Fibroblast of skin of left quadriceps (primary cell): ENCODE measurements around the gene UNC5A.

Experiments used
- DNase-seq, 2 experiments: peaks; one replicate each; pipeline ENCODE4 v3.0.0-alpha.2; 2013; ENCODE audit warnings: low read depth in 2 of 2

The UNC5A gene

DNA sequence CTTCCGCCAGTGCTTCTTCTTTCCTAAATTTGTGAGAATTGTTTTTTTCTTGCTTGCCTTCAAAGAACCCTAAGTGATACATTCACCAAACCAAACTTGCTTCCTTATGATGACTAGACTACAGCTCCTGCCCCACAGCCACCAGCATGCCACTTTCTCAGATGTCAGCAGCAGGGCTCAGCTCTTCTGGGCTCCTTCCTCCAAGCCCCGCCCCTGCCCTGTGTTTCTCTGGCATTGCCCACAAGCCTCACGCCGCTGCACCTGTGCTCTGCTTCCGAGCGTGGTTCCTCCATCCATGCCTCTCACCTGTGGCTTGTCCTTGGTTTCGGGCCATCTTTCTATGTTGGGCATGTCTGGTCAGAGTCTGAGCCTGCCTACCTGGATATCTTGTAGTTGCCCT is 10.6 kb downstream of the UNC5A start:
- no peak for DNase-seq

DNA sequence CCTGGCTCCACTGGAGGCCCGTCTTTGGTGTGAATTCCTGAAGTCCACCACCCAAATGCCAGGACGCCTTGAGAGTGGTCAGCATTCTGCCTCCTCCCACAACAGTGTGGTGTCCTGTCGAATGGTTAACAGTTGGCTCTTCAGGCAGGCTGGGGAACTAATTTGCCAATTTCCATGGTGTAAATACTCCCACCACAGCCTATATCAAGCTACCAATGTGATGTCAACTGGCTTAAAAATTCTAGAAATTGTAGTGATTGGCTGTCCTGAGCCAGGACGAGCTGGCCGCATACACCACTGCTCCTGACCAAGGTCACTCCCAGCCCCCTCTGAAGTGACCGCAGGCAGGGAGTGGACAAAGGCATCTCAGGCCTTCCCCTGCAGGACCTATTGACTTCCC is 11.1 kb downstream of the UNC5A start:
- DNase-seq: no peak

DNA sequence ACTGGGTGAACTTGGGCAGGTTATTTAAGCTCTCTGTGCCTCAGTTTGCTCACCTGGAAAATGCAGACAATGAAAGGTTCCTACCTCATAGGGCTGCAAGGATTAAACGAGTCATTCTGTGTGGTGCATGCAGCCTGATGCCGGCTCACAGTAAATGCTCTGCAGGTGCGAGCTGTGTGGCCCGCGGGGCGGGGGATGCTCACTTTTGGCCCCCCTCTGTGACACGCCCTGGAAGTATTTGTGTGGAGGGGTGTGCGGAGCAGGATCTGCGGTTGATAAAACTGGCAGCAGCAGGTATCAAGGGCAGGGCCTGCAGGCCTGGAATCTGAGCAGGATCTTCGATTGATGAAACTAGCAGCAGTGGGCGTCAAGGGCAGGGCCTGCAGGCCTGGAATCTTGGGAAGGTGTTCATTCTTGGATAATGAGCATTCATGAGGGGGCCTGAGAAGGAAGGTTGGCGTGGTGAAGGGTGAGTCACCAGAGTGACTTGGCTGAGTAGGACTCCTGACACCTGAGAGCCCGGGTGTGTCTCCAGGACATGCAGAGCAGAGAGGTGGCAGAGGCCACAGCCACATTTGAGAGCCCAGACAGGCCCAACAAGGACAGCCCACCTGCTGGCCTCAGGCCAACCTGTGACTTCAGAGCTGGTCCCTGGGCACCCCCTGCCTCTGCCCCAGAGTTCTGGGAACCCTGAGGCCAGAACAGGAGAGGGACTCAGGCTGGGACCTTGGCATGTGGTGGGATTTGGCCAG is 11.9 kb downstream of the UNC5A start:
- DNase-seq: no peak

DNA sequence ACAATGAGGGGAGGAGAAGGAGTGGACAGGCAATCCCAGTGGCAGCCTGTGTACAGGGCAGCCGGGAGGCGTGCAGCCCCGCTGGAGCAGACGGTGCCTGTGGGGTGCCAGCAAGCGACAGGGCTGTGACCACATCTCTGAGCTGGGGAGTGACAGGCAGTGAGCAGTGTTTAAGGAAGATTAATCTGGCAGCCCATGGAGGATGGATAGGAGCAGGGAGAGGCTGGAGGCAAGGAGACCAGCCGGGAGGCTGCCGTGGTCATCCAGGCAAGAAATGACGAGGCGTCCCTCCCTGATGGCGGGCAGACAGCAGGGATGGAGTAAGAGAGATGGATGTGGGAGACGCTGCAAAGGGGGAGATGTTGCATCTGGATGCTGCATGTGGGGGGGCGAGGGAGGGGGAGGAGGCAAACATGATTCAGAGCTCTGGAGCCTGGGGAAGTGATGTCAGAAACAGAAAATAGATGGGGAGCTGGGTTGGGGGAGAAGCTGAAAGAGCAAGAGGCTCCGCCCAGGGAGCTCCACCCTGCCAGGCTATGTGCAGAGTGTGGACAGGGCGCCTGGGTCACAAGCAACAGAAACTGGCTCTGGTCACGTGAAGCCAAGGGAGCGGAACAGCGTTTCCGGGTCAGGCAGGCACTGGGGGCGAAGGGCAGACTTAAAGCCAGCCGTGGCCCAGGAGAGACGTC is 12.6 kb downstream of the UNC5A start:
- no peak for DNase-seq

DNA sequence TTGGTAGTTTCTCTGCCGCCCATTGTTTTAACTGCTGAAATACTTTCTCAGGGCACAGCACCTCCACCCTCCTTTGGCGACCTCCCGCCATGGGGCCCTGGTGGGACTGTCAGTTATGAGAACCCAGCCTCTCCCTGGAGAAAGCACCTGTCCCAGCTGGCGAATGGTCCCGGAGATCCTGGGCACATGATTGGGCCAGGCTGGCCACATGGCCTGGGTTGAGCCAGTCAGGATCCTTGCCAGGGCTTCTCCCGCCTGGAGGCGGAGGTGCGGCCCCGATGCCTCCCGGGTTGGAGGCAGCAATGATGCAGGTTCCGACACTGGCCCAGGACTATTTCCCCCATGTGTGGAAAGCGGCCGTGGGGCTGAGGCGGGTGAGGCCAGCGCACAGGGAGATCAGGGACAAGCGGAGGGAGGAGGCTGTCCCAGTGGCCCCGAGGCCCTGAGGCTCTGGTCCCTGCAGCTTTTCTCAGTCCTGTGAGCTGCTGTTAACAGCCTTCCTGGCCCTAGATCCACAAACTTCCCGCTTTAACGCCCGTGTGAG is 13.6 kb downstream of the UNC5A start:
- no peak for DNase-seq

DNA sequence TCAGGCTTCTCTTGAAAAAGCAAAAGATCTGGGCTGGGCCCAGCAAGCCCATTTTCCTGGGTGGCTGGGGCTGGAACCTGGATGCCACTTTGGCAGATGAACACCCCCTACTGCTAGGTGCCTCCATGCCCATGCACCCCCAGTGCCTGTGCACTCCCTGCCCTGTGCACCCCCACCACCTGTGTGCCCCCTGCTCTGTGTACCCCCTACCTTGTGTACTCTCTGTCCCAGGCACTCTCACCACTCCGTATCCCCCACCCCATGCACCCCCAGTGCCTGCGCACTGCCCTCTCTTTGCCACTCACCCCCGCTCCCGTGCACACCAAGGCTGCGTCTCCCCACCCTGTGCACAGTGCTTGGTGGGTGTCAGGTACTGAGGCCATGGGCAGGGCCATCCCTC is 14.2 kb downstream of the UNC5A start:
- no peak for DNase-seq

DNA sequence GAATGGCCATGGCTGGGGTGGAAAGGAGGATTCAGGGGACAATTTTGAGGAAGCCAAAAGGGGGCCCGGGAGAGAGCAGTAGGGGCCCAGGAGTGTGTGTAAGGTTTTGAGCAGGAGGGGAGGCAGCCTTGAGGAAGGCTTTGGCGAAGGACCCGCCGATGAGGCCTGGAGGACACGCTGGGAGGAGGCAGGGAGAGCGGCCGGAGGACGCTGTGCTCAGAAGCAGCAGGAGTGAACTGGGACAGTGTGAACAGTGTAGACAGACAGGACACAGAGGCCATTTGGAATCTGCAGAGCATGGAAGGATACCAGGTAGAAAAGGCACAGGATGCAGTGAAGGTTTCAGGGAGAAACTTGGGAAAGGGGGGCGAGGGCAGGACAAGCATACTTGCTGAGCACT is 14.9 kb downstream of the UNC5A start:
- no peak for DNase-seq

DNA sequence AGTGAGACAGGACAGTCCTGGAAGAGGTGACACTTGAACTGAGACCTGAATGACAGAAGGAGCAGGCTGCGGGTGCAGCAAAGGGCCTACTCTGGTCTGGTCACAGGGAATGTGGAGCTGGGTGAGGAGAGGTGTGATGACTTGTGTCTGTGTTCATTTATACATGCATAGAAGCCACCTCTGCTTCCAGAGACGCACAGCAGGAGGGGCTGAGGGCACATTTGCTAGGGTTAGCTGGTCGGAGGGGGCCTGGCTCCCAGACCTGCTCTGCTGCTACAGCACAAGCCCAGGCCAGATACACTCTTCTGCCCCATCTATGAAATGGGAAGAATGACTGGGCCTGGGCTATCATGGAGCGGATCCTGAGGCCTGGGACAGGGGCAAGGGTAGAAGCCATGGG is 15.6 kb downstream of the UNC5A start:
- no peak for DNase-seq

DNA sequence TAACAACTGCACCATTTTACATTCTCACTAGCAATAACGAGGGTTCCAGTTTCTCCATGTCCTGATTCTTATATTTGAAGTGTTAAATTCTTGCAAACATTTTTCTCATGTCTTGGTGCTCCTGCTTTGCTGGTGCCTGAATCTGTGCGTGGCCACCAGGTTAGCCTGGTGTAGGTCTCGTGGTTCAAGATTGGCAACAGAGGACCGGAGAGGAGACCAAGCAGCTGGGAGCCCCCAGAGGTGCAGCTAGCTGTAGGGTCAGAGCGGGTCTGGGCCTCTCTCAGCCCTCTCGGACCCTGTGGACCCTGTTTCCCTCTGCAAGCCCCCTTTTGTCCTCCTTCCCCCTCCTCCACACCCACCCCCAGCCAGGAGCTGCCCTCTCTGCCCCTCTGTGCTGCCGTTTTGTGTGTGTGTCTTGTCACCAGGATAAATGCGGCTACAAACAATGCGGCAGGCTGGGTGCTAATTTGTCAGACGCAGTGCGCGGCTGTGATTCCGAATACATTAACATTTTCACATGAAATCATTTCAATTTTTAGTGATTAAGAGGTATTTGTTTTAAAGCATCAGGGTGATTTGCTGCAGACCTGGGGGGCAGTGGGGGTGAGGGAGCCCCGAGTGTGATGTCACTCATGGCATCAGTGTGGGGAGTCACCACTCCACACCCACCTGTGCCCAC is 17.5 kb downstream of the UNC5A start:
- no peak for DNase-seq

DNA sequence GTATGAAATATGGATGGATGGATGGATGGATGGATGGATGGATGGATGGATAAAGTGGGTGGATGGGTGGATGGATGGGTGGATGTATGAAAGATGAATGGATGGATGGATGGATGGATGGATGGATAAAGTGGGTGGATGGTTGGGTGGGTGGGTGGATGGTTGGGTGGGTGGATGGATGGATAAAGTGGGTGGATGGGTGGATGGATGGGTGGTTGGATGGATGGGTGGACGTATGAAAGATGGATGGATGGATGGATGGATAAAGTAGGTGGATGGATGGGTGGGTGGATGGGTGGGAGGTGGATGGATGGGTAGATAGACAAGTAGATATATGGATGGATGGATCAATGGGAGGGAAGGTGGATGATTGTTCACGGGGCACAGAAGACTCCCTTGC is 19.0 kb downstream of the UNC5A start:
- no peak for DNase-seq

DNA sequence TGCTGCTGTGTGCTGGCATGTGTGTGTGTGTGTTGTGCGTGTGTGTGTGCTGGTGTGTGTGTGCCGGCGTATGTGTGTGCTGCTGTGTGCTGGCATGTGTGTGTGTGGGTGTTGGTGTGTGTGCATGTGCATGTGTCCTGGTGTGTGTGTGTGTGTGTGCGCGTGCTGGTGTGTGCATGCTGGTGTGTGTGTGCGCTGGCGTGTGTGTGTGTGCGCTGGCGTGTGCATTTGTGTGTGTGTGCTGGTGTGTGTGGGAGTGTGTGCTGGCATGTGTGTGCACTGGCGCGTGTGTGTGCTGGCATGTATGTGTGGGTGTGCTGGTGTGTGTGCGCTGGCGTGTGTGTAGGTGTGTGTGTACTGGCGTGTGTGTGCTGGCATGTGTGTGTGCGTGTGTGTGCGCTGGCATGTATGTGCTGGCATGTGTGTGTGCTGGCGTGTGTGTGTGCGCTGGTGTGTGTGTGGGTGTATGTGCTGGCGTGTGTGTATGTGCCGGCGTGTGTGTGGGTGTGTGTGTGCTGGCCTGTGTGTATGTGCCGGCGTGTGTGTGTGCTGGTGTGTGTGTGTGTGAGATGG is 20.1 kb downstream of the UNC5A start:
- no peak for DNase-seq

DNA sequence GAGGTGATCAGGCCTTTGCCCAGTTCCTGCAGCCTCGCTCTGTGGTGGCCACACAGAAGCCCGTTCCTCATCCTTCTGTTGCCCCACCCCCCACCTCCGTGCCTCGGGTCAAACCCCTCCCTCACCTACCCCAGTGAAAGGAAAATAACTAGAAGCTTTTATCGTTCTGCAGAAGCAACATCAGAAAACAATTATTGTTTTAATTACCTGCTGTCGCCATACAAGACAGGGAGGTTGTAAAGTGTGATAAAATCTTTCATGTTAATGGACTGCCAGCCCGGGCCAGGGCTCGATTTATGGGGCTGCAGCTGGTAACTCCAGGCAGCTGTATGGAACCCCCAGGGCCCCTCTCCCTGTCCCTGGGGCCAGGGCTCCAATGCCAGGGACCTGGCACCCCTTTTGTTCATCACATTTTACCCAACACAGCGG is 20.6 kb downstream of the UNC5A start:
- no peak for DNase-seq

DNA sequence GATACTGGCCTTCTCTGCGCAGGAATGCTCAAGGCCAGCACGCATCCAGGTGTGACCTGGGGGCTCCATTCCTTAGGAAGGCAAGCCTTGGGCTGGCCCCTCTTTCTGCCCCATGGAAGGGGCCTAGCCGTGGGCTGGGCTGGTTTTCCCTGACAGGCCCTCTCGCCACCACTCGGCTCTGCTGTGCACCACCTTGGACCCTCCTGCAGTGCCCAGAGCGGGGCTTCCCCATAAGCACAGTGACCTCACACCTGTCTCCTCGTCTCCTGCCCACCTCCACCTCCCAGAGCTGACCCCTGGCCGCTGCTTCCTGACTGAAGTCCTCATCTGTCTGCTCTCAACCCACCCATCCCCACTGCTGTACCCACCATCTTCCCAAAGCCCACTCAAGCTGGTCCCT is 21.1 kb downstream of the UNC5A start:
- no peak for DNase-seq

DNA sequence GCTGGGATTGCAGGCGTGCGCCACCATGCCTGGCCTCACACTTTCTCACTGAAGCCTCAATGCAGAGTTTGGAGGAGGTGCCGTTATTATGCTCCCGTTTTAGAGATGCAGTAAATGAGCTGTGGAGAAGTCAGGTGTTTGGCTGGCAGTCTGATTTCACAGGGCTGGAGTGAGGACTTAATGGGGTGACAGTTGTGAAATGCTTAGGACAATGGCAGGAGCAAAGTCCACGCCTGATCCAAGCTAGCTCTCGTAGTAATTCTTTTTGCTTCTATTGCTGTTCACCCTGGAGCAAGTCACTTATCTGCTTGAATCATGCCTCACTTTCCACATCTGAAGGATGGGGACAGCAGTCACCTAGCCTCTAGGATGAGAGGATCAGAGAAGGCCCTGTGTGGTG is 21.8 kb downstream of the UNC5A start:
- DNase-seq: no peak

DNA sequence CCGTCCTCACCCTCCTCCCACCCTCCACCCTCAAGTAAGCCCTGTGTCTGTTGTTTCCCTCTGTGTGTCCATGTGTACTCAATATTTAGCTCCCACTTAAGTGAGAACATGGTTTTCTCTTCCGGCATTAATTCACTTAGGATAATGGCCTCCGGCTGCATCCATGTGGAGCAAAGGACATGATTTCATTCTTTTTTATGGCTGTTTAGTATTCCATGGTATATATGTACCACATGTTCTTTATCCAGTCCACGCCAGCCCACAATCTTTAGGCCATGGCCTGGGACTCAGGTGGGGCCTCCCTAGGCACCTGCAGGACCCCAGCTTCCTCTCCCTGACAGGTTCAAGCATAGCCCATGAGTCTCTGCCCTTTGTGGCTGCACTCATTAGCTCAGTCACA is 22.9 kb downstream of the UNC5A start:
- DNase-seq: no peak

DNA sequence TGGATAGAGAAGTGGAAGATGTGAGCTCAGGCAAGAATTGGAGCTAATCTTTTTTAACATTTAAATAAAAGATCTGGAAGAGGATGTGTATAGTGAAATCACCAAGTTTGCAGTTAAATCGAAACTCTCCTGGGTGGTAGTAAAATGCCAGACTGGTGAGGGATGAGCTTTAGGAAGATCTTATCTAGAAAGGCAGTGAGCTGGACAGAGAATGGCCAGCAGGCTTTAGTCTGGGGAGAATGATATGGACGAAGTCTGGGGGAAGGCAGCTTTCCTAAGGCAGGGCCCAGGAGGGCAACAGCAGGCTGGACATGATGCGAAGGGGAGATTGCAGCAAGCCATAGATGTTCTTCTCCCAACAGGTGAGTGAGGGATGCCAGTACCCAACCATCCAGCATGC is 25.6 kb downstream of the UNC5A start:
- DNase-seq: no peak

DNA sequence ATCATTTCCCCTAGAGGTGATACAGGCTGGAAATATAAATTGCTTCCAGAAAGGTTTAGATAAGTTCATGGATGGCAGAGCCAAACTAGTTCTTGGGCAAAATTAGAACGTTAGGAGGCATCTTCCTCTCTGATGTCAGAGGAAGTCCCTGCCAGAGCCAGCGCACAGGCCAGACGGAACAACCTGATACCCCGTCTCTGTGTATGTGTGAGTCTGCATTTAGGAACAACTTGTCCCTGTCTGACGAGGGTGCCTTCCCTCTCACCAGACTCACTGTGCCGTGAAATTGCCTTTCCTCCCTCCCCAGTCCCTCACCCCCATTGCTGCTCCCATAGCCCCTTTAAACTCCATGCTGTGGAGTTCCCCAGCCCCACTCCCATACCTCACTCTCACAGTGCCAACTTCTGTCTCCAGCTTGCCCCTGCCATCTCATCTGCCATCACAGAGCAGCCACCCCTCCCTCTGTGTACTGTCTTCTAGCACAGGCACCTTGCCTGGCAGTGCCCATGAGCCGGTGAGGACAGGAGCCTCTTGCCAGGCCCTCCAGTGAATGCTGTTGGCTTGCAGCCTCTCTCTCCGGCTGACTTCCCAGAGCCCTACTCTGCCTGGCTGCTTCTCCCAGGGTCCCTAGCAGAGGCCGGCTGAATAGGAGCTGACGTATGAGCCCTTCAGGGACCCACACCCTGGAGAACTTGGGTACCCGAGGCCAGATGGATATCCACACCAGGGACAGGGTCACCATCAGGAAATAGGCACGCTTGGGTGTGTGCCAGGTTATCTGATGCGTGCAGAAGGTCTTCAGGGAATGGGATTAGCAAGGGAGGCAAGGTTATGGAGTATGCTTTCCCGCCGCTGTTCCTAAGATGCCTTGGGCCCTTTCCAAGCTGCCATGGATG is 26.7 kb downstream of the UNC5A start:
- DNase-seq: no peak

DNA sequence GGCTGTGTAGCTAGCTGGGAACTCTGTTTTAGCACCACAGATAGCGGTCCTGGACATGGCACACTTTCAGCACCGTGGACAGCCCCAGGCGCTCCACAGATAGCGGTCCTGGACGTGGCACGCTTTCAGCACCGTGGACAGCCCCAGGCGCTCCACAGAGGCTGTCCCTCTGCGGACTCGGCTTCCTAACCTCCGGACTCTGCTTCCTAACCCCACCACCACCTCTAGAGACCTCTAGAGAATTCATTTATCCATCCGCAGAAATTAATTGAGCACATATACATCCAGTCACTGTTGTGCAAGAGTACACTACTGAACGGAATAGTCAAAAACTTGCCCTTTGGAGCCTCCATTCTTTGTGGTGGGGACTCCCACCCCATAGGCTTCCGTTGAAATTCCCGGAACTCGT is 27.4 kb downstream of the UNC5A start:
- peak; percentile 58 to 65 for DNase-seq

DNA sequence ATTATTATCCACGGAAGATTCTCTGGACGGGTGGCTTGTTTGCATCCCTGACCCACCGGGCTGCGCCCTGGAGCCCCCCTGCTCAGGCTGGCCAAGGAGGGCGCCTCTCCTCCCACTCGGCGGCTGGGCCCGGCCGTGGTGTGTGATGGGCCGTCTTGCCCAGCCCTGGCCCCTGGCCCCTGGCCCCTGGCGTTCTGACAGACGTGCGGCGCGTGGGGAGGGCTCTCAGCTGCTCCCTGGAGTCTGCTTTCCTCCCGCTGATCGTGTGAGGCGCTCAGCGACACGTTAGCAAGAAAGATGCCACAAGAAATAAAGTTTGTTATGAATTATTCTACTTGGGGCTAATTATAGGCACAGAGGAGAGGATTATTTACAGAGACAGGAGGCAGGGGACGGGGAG is 33.3 kb downstream of the UNC5A start:
- DNase-seq: no peak

DNA sequence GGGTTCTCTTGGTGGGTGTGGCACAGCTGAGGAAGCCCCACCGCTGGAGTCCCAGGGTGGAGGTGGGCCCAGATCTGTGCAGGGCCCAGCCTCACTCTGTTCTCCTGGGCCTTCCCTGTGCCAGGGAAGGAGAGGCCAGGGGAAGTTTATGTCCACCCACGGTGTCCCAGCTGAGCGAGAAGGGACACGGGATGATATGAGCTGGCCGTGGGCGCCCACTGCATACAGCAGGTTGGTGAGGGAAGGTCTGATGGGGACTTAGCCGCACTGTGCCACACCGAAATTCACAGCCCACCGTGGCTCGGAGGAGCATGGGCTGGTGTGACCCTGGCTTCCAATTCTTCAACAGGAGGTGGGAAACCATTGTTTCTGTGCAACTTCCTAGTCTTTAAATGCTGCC is 33.9 kb downstream of the UNC5A start:
- no peak for DNase-seq

DNA sequence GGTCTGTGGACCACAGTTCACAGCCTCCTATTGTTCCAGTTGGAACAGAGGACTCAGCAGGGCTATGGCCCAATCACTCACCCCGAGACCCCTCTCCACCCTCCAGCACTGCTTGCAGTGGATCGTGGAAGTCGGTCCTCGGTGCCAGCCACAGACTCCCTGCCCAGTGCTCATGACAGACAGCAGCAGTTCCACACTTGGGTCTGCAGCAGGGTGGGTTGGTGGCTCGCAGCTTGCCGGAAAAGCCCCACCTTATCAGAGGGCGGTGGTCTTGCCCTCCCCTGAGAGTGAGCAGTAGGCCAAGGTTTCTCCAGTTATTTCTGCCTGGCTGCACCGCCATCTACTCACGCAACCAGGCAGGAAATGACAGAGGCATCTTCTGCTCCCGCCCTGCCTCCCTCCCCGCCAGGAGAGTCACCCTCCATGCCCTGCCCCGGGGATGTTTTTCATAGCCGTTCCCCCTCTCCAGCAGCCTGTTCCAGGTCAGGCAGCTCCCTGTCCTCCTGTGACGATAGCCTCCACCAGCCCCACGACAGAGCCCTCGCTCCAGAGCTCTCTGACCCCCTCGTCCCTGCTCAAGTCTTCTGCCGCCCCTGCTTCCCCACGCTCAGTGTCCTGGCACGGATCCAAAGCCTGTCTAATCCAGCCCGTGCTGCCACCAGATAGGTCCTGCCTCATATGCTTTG is 34.5 kb downstream of the UNC5A start:
- DNase-seq: no peak
